OCI-LY1 (cell line): ENCODE results near the gene RAD51B.

Source experiments
- H2AFZ ChIP-seq: fragments of 200-600 bp; sonication (generic), shearing (Covaris generic); 2 replicates; pipeline ENCODE4 v1.6.0; 2014; ENCODE audit warnings: antibody characterized with exemption, mild to moderate bottlenecking, low read length
- H3F3A ChIP-seq: fragments of 200-600 bp; sonication (generic), shearing (Covaris generic); 2 replicates; pipeline ENCODE4 v1.6.0; 2014; ENCODE audit warnings: mild to moderate bottlenecking, antibody characterized with exemption, low read length, moderate library complexity; ENCODE audit not compliant: insufficient read depth
- H3K27ac ChIP-seq: fragments of 200-600 bp; sonication (generic); 2 replicates; pipeline ENCODE4 v1.5.1; 2014; ENCODE audit warnings: low read length, mixed run types, mild to moderate bottlenecking, low read depth; ENCODE audit not compliant: poor library complexity, severe bottlenecking
- H3K27me3 ChIP-seq: fragments of 200-600 bp; sonication (generic); 2 replicates; pipeline ENCODE4 v1.6.0; 2014; ENCODE audit warnings: antibody characterized with exemption, mild to moderate bottlenecking, low read length, moderate library complexity; ENCODE audit not compliant: insufficient read depth
- H3K36me3 ChIP-seq: fragments of 200-600 bp; sonication (generic); 2 replicates; pipeline ENCODE4 v1.6.1; 2014; ENCODE audit warnings: mild to moderate bottlenecking, antibody characterized with exemption, low read length, moderate library complexity, mixed read lengths; ENCODE audit not compliant: insufficient read depth
- H3K4me1 ChIP-seq: fragments of 200-600 bp; sonication (generic); 2 replicates; pipeline ENCODE4 v1.5.1; 2014; ENCODE audit warnings: mild to moderate bottlenecking, low read length, moderate library complexity; ENCODE audit not compliant: insufficient read depth, severe bottlenecking
- H3K4me2 ChIP-seq: fragments of 200-600 bp; sonication (generic), shearing (Covaris generic); 2 replicates; pipeline ENCODE4 v1.6.1; 2014; ENCODE audit warnings: low read length
- H3K4me3 ChIP-seq: fragments of 200-600 bp; sonication (generic); 2 replicates; pipeline ENCODE4 v1.5.1; 2014; ENCODE audit warnings: low read length, low read depth, mild to moderate bottlenecking, mixed read lengths; ENCODE audit not compliant: poor library complexity, severe bottlenecking
- H3K79me2 ChIP-seq: fragments of 200-600 bp; shearing (Covaris generic); 2 replicates; pipeline ENCODE4 v1.6.1; 2016; ENCODE audit warnings: mixed run types, low read length, mixed read lengths; ENCODE audit not compliant: insufficient read depth
- H3K9ac ChIP-seq: fragments of 200-600 bp; sonication (generic), shearing (Covaris generic); 2 replicates; pipeline ENCODE4 v1.6.1; 2014; ENCODE audit warnings: mild to moderate bottlenecking, low read length, mixed read lengths
- H3K9me2 ChIP-seq: fragments of 200-600 bp; sonication (generic), shearing (Covaris generic); 2 replicates; pipeline ENCODE4 v1.6.1; 2014; ENCODE audit warnings: low read depth, mild to moderate bottlenecking, low read length, mixed read lengths
- H3K9me3 ChIP-seq: fragments of 200-600 bp; shearing (Covaris generic); 2 replicates; pipeline ENCODE4 v1.6.1; 2014; ENCODE audit warnings: low read length, mixed read lengths
- H4K20me1 ChIP-seq: fragments of 200-600 bp; sonication (generic), shearing (Covaris generic); 2 replicates; pipeline ENCODE4 v1.6.0; 2016; ENCODE audit warnings: mild to moderate bottlenecking, low read length; ENCODE audit not compliant: insufficient read depth
- EZH2 ChIP-seq: fragments of 200-600 bp; sonication (generic), shearing (Covaris generic); IDR thresholded peaks from 2 replicates; pipeline ENCODE4 v1.8.0; 2017; ENCODE audit warnings: borderline replicate concordance, mixed run types, mild to moderate bottlenecking, antibody characterized with exemption, low read length, moderate library complexity, mixed read lengths
- TF ChIP-seq, protein P1 (sequence below): fragments of 200-600 bp; sonication (generic), shearing (Covaris generic); IDR thresholded peaks from 2 replicates; pipeline ENCODE4 v1.5.1; 2017; ENCODE audit warnings: mild to moderate bottlenecking, antibody characterized with exemption, low read length, moderate library complexity, mixed read lengths

The RAD51B gene

DNA sequence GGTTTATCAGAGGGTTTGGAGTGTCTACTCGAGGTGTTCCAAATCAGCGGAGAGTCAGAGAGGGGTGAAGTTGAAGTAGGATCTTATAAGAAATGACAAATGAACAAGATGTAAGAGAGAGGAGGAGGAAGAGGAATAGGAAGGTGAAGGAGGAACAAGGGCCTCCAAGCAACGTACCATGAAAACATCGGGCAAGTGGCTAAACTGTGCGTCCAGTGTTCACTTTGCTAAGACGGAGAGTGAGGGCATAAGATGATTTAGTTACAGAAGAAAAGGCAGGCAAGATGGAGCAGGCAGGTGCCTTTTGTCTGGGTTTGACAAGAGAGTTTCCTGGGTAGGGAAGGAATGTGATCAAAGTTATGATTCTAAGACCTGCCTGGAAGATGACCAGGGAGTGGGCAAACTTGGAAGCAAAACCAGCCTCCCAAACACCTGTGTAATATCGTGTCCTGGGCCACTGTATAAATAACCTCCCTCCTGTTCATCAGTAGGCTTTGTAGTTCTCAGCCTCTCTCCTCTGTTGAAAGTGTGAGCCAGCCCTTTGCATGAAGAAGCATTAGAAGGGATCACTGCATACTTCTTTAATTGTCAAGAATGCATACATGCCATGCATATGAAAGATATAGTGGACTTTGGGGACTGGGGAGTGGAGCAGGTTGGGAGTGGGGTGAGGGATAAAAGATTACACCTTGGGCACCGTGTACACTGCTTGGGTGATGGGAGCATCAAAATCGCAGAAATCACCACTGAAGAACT lies 861.9 kb downstream of the RAD51B start:
- H3K27ac ChIP-seq, result peak overlapping the region; percentile 20
- no peaks in the 10 kb centered on the region for H3K9me3 ChIP-seq
- H2AFZ ChIP-seq, result no peak overlapping the region
- no peak overlapping the region for H3K9ac ChIP-seq
- H3K4me1 ChIP-seq, result peaks cover 63% of the 10 kb centered on the region
- H3K36me3 ChIP-seq, result no peaks in the 10 kb centered on the region
- no peaks in the 10 kb centered on the region for H4K20me1 ChIP-seq
- H3K27me3 ChIP-seq, result no peaks in the 10 kb centered on the region
- H3F3A ChIP-seq, result 0 out of 2 replicates have a peak, but pooled peaks cover 6% of the 10 kb centered on the region
- H3K4me2 ChIP-seq, result no peak overlapping the region
- TF ChIP-seq EZH2, result no peak
- TF ChIP-seq, protein P1, sequence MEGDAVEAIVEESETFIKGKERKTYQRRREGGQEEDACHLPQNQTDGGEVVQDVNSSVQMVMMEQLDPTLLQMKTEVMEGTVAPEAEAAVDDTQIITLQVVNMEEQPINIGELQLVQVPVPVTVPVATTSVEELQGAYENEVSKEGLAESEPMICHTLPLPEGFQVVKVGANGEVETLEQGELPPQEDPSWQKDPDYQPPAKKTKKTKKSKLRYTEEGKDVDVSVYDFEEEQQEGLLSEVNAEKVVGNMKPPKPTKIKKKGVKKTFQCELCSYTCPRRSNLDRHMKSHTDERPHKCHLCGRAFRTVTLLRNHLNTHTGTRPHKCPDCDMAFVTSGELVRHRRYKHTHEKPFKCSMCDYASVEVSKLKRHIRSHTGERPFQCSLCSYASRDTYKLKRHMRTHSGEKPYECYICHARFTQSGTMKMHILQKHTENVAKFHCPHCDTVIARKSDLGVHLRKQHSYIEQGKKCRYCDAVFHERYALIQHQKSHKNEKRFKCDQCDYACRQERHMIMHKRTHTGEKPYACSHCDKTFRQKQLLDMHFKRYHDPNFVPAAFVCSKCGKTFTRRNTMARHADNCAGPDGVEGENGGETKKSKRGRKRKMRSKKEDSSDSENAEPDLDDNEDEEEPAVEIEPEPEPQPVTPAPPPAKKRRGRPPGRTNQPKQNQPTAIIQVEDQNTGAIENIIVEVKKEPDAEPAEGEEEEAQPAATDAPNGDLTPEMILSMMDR, result no peak
- no peaks in the 10 kb centered on the region for H3K79me2 ChIP-seq
- H3K9me2 ChIP-seq, result no peaks in the 10 kb centered on the region
- H3K4me3 ChIP-seq, result no peak overlapping the region

DNA sequence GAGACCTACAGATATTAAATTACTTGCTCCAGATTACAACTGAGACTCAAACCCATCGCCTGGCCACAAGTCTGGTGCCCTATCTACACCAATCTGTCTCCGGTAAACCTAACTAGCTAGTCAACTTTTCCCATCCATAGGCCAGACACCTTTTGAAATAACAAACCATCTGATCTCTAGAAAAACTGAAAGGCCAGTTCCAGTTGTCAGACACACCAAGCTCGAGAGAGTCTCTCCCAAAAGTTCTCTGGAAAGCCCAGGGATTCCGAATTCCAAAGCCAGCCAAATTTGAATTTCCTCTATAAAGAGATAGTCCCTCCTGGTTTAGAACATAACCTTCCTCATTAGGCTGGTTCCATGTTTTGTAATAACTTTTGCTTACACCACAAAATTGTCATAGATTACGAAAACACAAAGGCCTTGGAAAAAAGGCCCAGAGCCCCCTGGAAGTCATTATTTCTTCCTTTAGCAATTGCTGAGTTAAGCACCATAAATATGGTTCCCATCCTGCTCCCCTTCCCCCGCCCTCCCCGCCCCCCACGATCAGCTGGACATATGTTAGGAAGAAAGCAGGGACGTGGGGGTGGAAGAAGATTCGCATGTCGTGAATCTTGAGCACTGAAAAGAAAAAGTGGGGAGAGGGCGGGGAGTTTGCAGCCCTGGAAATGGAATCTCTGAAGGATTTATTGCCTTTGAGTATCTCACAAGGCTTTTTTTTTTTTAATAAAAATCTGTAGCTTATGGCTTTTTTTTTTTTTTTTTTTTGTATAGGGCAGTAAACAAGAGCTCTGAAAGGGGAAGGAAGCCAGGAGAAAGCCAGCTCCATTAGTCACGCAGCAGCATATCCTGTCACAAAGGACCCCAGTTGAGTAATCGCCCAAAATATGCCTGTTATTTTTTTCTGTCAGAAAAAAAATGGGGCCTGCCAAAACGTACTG lies 862.9 kb downstream of the RAD51B start:
- Histone ChIP-seq H4K20me1 (no peaks in the 10 kb centered on the region), H3F3A (0 out of 2 replicates have a peak, but pooled peaks cover 6% of the 10 kb centered on the region), H3K9me3 (no peaks in the 10 kb centered on the region), H3K27ac (peak overlapping the region; percentile 91), H3K9me2 (no peaks in the 10 kb centered on the region), H3K9ac (peak overlapping the region; percentile 40; the same call in 1 of the 2 replicates), H3K36me3 (no peaks in the 10 kb centered on the region), H2AFZ (no peak overlapping the region), H3K4me2 (peak overlapping the region; percentile 59), H3K79me2 (no peaks in the 10 kb centered on the region), H3K27me3 (no peaks in the 10 kb centered on the region), H3K4me3 (peak overlapping the region; percentile 21), H3K4me1 (peaks cover 55% of the 10 kb centered on the region)
- TF ChIP-seq EZH2, result no peak
- TF ChIP-seq, protein P1, result no peak

DNA sequence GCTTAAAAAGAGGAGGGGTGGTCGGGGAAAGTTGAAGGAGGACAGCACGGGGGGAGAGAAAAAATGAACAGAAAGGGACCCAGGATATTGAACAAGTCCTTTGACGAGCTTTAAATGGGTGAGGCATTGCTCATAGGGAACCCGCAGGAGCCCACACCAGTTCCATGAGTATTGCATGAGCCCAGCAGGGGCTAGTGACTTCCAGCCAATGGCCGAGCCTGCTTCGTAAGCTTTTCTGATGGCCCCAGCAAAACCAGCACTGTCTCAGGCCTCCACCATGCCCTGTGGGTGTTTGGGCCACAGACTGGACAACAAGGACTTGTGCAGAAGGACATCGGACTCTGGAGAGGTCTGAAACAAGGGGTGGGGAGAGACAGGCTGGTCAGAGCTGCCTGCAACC lies 863.7 kb downstream of the RAD51B start:
- H3K79me2 ChIP-seq, result no peaks in the 10 kb centered on the region
- TF ChIP-seq EZH2, result no peak
- TF ChIP-seq, protein P1, result no peak
- no peaks in the 10 kb centered on the region for H4K20me1 ChIP-seq
- peak overlapping the region; percentile 59 for H3K4me2 ChIP-seq
- peak overlapping the region; percentile 40; the same call in 1 of the 2 replicates for H3K9ac ChIP-seq
- peaks cover 57% of the 10 kb centered on the region for H3K4me1 ChIP-seq
- H3K9me2 ChIP-seq, result no peaks in the 10 kb centered on the region
- 0 out of 2 replicates have a peak, but pooled peaks cover 6% of the 10 kb centered on the region for H3F3A ChIP-seq
- no peaks in the 10 kb centered on the region for H3K9me3 ChIP-seq
- H2AFZ ChIP-seq, result no peak overlapping the region
- no peaks in the 10 kb centered on the region for H3K36me3 ChIP-seq
- H3K4me3 ChIP-seq, result peak overlapping the region; percentile 21
- H3K27me3 ChIP-seq, result no peaks in the 10 kb centered on the region
- peak overlapping the region; percentile 91 for H3K27ac ChIP-seq
